ENCODE measurements around the gene ZC3H7B. TPM values are rescaled to one million over a fixed set of nuclear protein-coding genes. Genes with fewer than 3 reads are reported as not detected.

Gene ZC3H7B
- total RNA-seq, 2 donors from 2014 or later, result 24.5 to 33.3 TPM

DNA sequence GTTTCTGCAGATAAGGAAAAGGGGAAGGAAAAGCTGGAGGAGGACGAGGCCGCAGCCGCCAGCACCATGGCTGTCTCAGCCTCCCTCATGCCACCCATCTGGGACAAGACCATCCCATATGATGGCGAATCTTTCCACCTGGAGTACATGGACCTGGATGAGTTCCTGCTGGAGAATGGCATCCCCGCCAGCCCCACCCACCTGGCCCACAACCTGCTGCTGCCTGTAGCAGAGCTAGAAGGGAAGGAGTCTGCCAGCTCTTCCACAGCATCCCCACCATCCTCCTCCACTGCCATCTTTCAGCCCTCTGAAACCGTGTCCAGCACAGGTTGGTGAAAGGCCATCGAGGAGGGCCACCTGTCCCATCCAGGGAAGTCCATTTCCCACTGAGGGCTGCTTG is 86.0 kb downstream of the ZC3H7B start:
- Histone ChIP-seq H3K4me1 (peaks cover 0 to 23% of the 10 kb centered on the region in 2 donors), H3K27me3 (no peaks in the 10 kb centered on the region), H3K36me3 (peaks cover 48% of the 10 kb centered on the region), H3K27ac (no peak overlapping the region), H3K9me3 (no peaks in the 10 kb centered on the region), H3K4me3 (no peak overlapping the region)
- DNase-seq (ENCODE audit: low spot score), result no peak
- TF ChIP-seq, protein P1, sequence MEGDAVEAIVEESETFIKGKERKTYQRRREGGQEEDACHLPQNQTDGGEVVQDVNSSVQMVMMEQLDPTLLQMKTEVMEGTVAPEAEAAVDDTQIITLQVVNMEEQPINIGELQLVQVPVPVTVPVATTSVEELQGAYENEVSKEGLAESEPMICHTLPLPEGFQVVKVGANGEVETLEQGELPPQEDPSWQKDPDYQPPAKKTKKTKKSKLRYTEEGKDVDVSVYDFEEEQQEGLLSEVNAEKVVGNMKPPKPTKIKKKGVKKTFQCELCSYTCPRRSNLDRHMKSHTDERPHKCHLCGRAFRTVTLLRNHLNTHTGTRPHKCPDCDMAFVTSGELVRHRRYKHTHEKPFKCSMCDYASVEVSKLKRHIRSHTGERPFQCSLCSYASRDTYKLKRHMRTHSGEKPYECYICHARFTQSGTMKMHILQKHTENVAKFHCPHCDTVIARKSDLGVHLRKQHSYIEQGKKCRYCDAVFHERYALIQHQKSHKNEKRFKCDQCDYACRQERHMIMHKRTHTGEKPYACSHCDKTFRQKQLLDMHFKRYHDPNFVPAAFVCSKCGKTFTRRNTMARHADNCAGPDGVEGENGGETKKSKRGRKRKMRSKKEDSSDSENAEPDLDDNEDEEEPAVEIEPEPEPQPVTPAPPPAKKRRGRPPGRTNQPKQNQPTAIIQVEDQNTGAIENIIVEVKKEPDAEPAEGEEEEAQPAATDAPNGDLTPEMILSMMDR (IDR thresholded peaks at IDR 0.05), result no peak

DNA sequence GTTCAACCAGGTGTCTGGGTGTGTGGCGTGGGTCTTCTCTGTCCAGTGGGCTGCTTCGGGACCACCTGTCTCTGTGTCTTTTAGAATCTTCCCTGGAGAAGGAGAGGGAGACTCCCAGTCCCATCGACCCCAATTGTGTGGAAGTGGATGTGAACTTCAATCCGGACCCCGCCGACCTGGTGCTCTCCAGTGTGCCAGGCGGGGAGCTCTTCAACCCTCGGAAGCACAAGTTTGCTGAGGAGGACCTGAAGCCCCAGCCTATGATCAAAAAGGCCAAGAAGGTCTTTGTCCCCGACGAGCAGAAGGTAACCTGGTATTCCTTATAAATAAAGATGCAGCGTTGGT is 92.7 kb downstream of the ZC3H7B start:
- peaks cover 0 to 10% of the 10 kb centered on the region in 2 donors for H3K4me1 ChIP-seq
- TF ChIP-seq, protein P1 (IDR thresholded peaks at IDR 0.05), result no peak
- no peaks in the 10 kb centered on the region for H3K9me3 ChIP-seq
- H3K27ac ChIP-seq, result peak overlapping the region; percentile 46 to 62
- DNase-seq (ENCODE audit: low spot score), result no peak
- H3K4me3 ChIP-seq, result no peak overlapping the region
- peaks cover 76% of the 10 kb centered on the region for H3K36me3 ChIP-seq
- H3K27me3 ChIP-seq, result no peaks in the 10 kb centered on the region

- H3K27me3 ChIP-seq, result no peaks in the 10 kb centered on the region
- DNase-seq (ENCODE audit: low spot score), result no peak
- H3K36me3 ChIP-seq, result peaks cover 60% of the 10 kb centered on the region
- no peaks in the 10 kb centered on the region for H3K9me3 ChIP-seq
- no peak overlapping the region for H3K4me3 ChIP-seq
- peaks cover 0 to 10% of the 10 kb centered on the region in 2 donors for H3K4me1 ChIP-seq
- no peak overlapping the region for H3K27ac ChIP-seq
- TF ChIP-seq, protein P1 (IDR thresholded peaks at IDR 0.05), result no peak
These were observed 94.4 kb downstream of the ZC3H7B start for GRCh38 chr22:41395531-41396240.

GRCh38 chr22:41397143-41397811 is 96.0 kb downstream of the ZC3H7B start:
- H3K9me3 ChIP-seq, result no peaks in the 10 kb centered on the region
- no peaks in the 10 kb centered on the region for H3K27me3 ChIP-seq
- H3K4me1 ChIP-seq, result peaks cover 0 to 18% of the 10 kb centered on the region in 2 donors
- H3K36me3 ChIP-seq, result peaks cover 46% of the 10 kb centered on the region
- no peak overlapping the region for H3K27ac ChIP-seq
- DNase-seq (ENCODE audit: low spot score), result no peak
- H3K4me3 ChIP-seq, result no peak overlapping the region
- TF ChIP-seq, protein P1 (IDR thresholded peaks at IDR 0.05), result no peak

- no peak for DNase-seq (ENCODE audit: low spot score)
- TF ChIP-seq, protein P1 (IDR thresholded peaks at IDR 0.05), result no peak
- Histone ChIP-seq H3K4me3 (no peak overlapping the region), H3K27ac (no peak overlapping the region), H3K27me3 (no peaks in the 10 kb centered on the region), H3K4me1 (peaks cover 0 to 33% of the 10 kb centered on the region in 2 donors), H3K9me3 (no peaks in the 10 kb centered on the region), H3K36me3 (peaks cover 42% of the 10 kb centered on the region)
These were observed 97.6 kb downstream of the ZC3H7B start for GRCh38 chr22:41398921-41399320.

Data from right atrium auricular region (tissue), 2 donors.